EL (cell line): ENCODE results near the gene HFE.

Experiments
- DNase-seq: peaks from one replicate; pipeline ENCODE4 v3.0.0-alpha.2; 2016

HFE gene

GRCh38 chr6:26140254-26140966, 53.2 kb downstream of the HFE start:
- no peak for DNase-seq

- no peak for DNase-seq
These were observed 53.7 kb downstream of the HFE start for GRCh38 chr6:26140967-26141294.

GRCh38 chr6:26141378-26141904, 54.2 kb downstream of the HFE start:
- DNase-seq, result no peak

- DNase-seq, result no peak
These were observed 54.8 kb downstream of the HFE start for GRCh38 chr6:26142026-26142425.
